Hepatocyte (in vitro differentiated cells): ENCODE results near the gene BUD31. TPM values are rescaled to one million over a fixed set of nuclear protein-coding genes. Genes with fewer than 3 reads are reported as not detected.

Experiments used
- DNase-seq: peaks from one replicate; pipeline ENCODE4 v3.0.0-alpha.2; 2016; ENCODE audit warnings: low spot score
- H2AFZ ChIP-seq: fragments of 200-600 bp; sonication (generic); 2 replicates; pipeline ENCODE4 v1.6.0; 2016; ENCODE audit warnings: antibody characterized with exemption, mild to moderate bottlenecking
- H3K27ac ChIP-seq: fragments of 200-600 bp; sonication (generic); 2 replicates; pipeline ENCODE4 v1.5.1; 2016; ENCODE audit warnings: mild to moderate bottlenecking
- H3K27me3 ChIP-seq: fragments of 200-600 bp; sonication (generic); 2 replicates; pipeline ENCODE4 v1.6.1; 2016
- H3K36me3 ChIP-seq: fragments of 200-600 bp; sonication (generic); replicated peaks from 2 replicates; pipeline ENCODE4 v1.5.1; 2016; ENCODE audit warnings: low read depth; ENCODE audit not compliant: insufficient read depth
- H3K4me1 ChIP-seq: fragments of 200-600 bp; sonication (generic); 2 replicates; pipeline ENCODE4 v1.5.1; 2016; ENCODE audit warnings: mild to moderate bottlenecking, moderate library complexity; ENCODE audit not compliant: insufficient read depth
- H3K4me2 ChIP-seq: fragments of 200-600 bp; sonication (generic); 2 replicates; pipeline ENCODE4 v1.6.0; 2016
- H3K4me3 ChIP-seq: fragments of 200-600 bp; sonication (generic); 2 replicates; pipeline ENCODE4 v1.5.1; 2016; ENCODE audit warnings: mild to moderate bottlenecking
- H3K79me2 ChIP-seq: fragments of 200-600 bp; sonication (generic); 2 replicates; pipeline ENCODE4 v1.6.0; 2017; ENCODE audit warnings: mild to moderate bottlenecking
- H3K9me2 ChIP-seq: fragments of 200-600 bp; sonication (generic); replicated peaks from 2 replicates; pipeline ENCODE4 v1.6.0; 2017; ENCODE audit warnings: mild to moderate bottlenecking; ENCODE audit not compliant: insufficient read depth
- H3K9me3 ChIP-seq: fragments of 200-600 bp; sonication (generic); 2 replicates; pipeline ENCODE4 v1.5.1; 2016; ENCODE audit warnings: low read depth, mild to moderate bottlenecking
- H4K20me1 ChIP-seq: fragments of 200-600 bp; sonication (generic); 2 replicates; pipeline ENCODE4 v1.6.0; 2016; ENCODE audit warnings: mild to moderate bottlenecking; ENCODE audit not compliant: insufficient read depth, poor library complexity, severe bottlenecking
- EZH2 ChIP-seq: fragments of 200-600 bp; sonication (generic); IDR thresholded peaks from 2 replicates; pipeline ENCODE4 v1.6.1; 2016; ENCODE audit warnings: antibody characterized with exemption, mild to moderate bottlenecking, borderline replicate concordance
- EZH2phosphoT487 ChIP-seq: fragments of 200-600 bp; sonication (generic); IDR thresholded peaks from one replicate; pipeline ENCODE4 v1.6.1; 2018; ENCODE audit warnings: antibody characterized with exemption, mild to moderate bottlenecking, low read depth, moderate library complexity; ENCODE audit not compliant: unreplicated experiment, severe bottlenecking
- WGBS: methylation state at CpG from one replicate; pipeline ENCODE4 v1.1.6; 2016; ENCODE audit warnings: low lambda C conversion rate; ENCODE audit errors: missing lambda C conversion rate; 5-methylcytosine and 5-hydroxymethylcytosine counted together
- polyA plus RNA-seq: library from polyadenylated mRNA; unstranded; fragments of >200 nt; fragmentation: Nextera tagmentation; extraction: Ambion mirVana; gene quantifications from 2 replicates; pipeline ENCODE4 v1.2.1, GENCODE V29; 2016
- total RNA-seq: library from RNA; depleted of rRNA; stranded (reverse); fragments of >200 nt; gene quantifications from 2 replicates; pipeline ENCODE4 v1.2.3, GENCODE V29; 2014
- TF ChIP-seq, protein P1 (sequence below): fragments of 200-600 bp; sonication (generic); IDR thresholded peaks from 2 replicates; pipeline ENCODE4 v1.5.1; 2016; ENCODE audit warnings: antibody characterized with exemption, mild to moderate bottlenecking; ENCODE audit not compliant: poor library complexity

The BUD31 gene
- total and polyA plus RNA-seq, 2 experiments from 2014 or later, result 77.5 to 233 TPM

DNA sequence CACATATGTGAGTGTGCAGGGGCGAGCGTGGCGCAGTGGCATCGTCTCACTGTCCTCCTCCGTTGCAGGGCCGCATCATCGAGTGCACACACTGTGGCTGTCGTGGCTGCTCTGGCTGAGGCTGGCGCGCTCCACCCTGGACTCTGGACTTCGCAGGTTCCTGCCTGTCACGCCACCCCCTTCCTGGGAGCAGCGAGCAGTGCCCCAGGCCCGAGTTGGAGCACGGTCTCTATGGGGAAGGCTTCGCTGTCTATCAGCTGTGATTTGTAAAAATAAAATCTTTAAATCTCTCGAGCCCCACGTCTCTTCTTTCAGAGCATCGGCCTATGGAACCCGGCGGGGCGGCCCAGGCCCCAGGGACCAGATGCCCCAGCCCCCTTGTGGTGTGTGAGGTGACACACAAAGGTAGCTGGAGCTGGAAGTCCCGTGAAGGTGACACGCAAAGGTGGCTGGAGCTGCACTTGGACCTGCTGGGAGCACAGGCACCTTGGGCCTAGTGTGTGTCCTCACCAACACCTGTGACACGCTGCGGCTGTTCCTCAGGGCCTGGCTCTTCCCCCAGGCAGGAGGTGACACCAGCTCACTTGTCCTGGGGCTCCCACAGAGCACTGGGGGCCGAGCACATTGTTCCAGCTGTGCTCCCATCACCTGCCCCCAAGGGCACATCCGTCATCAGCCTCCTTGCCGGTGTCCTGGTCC is 10.7 kb downstream of the BUD31 start:
- DNase-seq, result no peak
- H2AFZ ChIP-seq, result no peak overlapping the region

DNA sequence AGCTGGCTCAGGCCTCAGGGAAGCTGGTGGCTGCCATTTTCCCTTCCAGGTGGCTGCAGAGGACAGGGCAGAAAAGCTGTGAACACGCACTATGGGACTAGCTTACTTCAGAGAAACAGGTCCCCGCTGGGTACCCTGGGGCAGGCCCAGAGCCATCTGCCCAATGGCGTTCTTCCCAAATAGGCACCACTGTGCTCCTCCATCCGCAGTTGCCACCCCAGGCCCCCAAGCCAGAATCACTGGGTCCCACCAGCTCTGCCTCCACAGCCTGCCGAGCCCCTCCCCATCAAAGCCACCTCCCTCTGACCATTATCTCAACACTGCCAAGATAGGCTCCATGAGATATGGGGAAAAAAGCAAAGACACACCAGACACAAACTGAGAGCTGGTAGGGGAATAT is 11.4 kb downstream of the BUD31 start:
- Histone ChIP-seq H3K79me2 (no peaks in the 10 kb centered on the region), H3K4me2 (no peak overlapping the region), H3K27ac (no peak overlapping the region), H3K36me3 (no peaks in the 10 kb centered on the region), H2AFZ (no peak overlapping the region), H4K20me1 (no peaks in the 10 kb centered on the region), H3K4me1 (no peaks in the 10 kb centered on the region), H3K9me2 (no peaks in the 10 kb centered on the region), H3K4me3 (no peak overlapping the region), H3K27me3 (no peaks in the 10 kb centered on the region), H3K9me3 (no peaks in the 10 kb centered on the region)
- 91% methylated on average over 5 of the region's 5 CpGs for WGBS
- no peak for DNase-seq
- no peak for TF ChIP-seq EZH2
- TF ChIP-seq, protein P1, sequence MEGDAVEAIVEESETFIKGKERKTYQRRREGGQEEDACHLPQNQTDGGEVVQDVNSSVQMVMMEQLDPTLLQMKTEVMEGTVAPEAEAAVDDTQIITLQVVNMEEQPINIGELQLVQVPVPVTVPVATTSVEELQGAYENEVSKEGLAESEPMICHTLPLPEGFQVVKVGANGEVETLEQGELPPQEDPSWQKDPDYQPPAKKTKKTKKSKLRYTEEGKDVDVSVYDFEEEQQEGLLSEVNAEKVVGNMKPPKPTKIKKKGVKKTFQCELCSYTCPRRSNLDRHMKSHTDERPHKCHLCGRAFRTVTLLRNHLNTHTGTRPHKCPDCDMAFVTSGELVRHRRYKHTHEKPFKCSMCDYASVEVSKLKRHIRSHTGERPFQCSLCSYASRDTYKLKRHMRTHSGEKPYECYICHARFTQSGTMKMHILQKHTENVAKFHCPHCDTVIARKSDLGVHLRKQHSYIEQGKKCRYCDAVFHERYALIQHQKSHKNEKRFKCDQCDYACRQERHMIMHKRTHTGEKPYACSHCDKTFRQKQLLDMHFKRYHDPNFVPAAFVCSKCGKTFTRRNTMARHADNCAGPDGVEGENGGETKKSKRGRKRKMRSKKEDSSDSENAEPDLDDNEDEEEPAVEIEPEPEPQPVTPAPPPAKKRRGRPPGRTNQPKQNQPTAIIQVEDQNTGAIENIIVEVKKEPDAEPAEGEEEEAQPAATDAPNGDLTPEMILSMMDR, result no peak
- TF ChIP-seq EZH2phosphoT487, result no peak

More for the DNA sequence above, 10.7 kb downstream of the BUD31 start:
- Histone ChIP-seq H3K36me3 (no peaks in the 10 kb centered on the region), H3K4me1 (no peaks in the 10 kb centered on the region), H3K9me3 (no peaks in the 10 kb centered on the region), H3K4me3 (no peak overlapping the region), H3K9me2 (no peaks in the 10 kb centered on the region), H3K27ac (no peak overlapping the region), H3K79me2 (peaks cover 3% of the 10 kb centered on the region), H3K4me2 (no peak overlapping the region), H3K27me3 (no peaks in the 10 kb centered on the region), H4K20me1 (no peaks in the 10 kb centered on the region)
- 96% methylated on average over 29 of the region's 29 CpGs for WGBS
- TF ChIP-seq EZH2, result no peak
- no peak for TF ChIP-seq EZH2phosphoT487
- TF ChIP-seq, protein P1, result no peak

DNA sequence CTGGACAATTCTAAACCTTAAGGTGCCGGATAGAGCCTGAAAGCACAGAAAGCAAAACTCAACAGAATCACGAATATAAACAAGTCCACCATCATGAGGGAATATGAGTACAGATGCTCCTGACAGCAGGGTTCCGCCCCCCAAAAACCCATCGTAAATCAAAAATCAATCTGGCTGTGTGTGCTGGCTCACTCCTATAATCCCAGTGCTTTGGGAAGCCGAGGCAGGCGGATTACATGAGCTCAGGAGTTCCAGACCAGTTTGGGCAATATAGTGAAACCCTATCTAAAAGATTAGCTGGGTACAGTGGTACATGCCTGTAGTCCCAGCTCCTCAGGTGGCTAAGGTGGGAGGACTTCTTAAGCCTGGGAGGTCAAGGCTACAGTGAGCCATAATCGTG is 12.2 kb downstream of the BUD31 start:
- Histone ChIP-seq H3K27ac (no peak overlapping the region), H3K4me2 (no peak overlapping the region), H3K27me3 (no peaks in the 10 kb centered on the region), H4K20me1 (no peaks in the 10 kb centered on the region), H3K79me2 (no peaks in the 10 kb centered on the region), H3K36me3 (no peaks in the 10 kb centered on the region), H3K9me3 (no peaks in the 10 kb centered on the region), H3K4me3 (no peak overlapping the region), H2AFZ (no peak overlapping the region), H3K4me1 (no peaks in the 10 kb centered on the region), H3K9me2 (no peaks in the 10 kb centered on the region)
- WGBS, result 82% methylated on average over 7 of the region's 7 CpGs
- no peak for DNase-seq
- TF ChIP-seq, protein P1, result no peak
- no peak for TF ChIP-seq EZH2
- no peak for TF ChIP-seq EZH2phosphoT487

DNA sequence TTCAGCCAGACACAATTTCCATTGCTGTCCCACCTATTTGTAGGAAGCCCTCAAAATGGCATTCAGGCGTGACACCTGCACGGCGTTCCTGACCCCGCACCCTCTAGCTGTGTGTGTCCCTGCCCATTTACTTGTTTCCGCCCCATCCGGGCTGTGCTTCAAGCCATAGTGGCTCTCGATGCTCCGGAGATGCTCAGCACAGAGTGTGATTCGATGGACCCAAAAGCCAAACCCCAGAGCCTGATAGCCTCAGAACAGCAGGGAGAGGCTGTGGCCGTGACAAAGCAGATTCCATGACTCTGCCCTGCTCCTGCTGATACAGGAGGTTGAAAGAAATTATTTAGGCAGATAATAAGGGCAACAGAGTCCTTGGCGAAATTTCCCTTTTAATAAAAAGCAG is 13.4 kb downstream of the BUD31 start:
- no peaks in the 10 kb centered on the region for H3K9me3 ChIP-seq
- DNase-seq, result no peak
- no peak overlapping the region for H2AFZ ChIP-seq
- H3K27ac ChIP-seq, result no peak overlapping the region
- H4K20me1 ChIP-seq, result no peaks in the 10 kb centered on the region
- no peaks in the 10 kb centered on the region for H3K4me1 ChIP-seq
- H3K79me2 ChIP-seq, result no peaks in the 10 kb centered on the region
- H3K9me2 ChIP-seq, result no peaks in the 10 kb centered on the region
- 93% methylated on average over 11 of the region's 11 CpGs for WGBS
- no peak overlapping the region for H3K4me2 ChIP-seq
- H3K27me3 ChIP-seq, result no peaks in the 10 kb centered on the region
- no peaks in the 10 kb centered on the region for H3K36me3 ChIP-seq
- TF ChIP-seq EZH2 (no peak), EZH2phosphoT487 (no peak)
- TF ChIP-seq, protein P1, result no peak
- no peak overlapping the region for H3K4me3 ChIP-seq
